Right lobe of liver (tissue), 4 donors: Measurements from ENCODE around the gene MYO7B.

ENCODE experiments used
- POLR2A ChIP-seq: fragments of 450-650 bp; IDR thresholded peaks from one replicate; pipeline ENCODE4 v1.6.1; 2017; ENCODE audit warnings: antibody characterized with exemption, mild to moderate bottlenecking
- TF ChIP-seq, protein P1 (sequence below), 4 donors: fragments of 200-600 bp in 3 of 4; fragments of 450-650 bp in 1 of 4; IDR thresholded peaks; one replicate each; pipeline versions ENCODE4 v1.5.1 to v1.8.0; 2016 to 2022; ENCODE audit warnings: antibody characterized with exemption in 4 of 4, mild to moderate bottlenecking in 2 of 4
- donor health status: DM: no; HTN: no; CAD: no.
- donor health status: DM: no; HTN: no; CAD: no.
- donor health status: DM: no; HTN: yes; CAD: no.

DNA sequence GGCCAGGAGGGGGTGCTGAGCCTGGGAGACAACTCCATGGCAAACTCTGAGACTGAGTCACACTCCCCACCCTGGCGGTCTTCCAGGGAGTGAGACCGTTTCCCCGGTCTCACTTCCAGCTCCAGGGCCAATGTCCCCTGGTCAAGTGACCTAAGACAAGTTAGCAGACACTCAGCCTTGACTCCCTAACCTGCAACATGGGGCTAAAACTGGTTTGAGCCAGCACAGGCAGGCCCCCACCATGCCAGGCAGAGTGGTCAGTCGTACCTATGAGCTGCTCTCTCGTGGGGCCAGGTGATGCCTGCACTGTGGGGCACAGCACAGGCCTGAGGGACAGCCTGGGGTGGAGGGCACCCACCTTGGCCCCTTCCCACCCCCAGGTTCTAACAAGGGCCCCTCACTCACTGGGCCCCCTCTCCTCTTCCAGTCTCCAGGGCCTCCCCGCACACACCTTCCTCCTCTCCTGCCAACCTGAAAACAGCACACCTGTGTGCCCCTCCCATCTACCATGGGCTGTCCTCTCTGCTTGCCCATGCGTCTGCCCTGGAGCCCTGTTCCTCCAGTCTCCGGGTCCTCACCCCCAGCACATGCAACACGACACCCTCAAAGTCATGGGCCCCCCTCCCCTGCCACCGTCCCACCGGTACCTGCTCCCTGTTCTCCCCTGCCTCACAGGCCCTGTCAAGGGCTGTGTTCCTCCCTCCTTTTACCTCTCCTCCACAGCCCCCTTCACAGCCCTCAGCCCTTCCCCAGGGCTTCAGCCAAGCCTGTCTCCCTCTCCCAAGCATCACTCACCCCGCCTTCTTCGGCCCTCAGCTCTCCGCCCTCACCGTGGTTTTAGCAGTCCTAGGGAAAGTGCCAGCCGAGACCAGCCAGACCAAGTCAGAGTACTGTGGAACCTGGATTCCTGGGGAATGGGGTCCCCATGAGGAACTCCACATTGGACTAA is 112.0 kb downstream of the MYO7B start:
- TF ChIP-seq, protein P1, sequence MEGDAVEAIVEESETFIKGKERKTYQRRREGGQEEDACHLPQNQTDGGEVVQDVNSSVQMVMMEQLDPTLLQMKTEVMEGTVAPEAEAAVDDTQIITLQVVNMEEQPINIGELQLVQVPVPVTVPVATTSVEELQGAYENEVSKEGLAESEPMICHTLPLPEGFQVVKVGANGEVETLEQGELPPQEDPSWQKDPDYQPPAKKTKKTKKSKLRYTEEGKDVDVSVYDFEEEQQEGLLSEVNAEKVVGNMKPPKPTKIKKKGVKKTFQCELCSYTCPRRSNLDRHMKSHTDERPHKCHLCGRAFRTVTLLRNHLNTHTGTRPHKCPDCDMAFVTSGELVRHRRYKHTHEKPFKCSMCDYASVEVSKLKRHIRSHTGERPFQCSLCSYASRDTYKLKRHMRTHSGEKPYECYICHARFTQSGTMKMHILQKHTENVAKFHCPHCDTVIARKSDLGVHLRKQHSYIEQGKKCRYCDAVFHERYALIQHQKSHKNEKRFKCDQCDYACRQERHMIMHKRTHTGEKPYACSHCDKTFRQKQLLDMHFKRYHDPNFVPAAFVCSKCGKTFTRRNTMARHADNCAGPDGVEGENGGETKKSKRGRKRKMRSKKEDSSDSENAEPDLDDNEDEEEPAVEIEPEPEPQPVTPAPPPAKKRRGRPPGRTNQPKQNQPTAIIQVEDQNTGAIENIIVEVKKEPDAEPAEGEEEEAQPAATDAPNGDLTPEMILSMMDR (IDR thresholded peaks at IDR 0.05): no peak
- TF ChIP-seq POLR2A: no peak
